DOHH2 (cell line): Measurements from ENCODE around the gene VTI1A.

ENCODE experiments used
- EZH2phosphoT487 ChIP-seq: fragments of 200-600 bp; sonication (generic); IDR thresholded peaks from 2 replicates; pipeline ENCODE4 v1.6.1; 2017; ENCODE audit warnings: borderline replicate concordance, mild to moderate bottlenecking, antibody characterized with exemption, low read length, moderate library complexity, mixed read lengths
- TF ChIP-seq, protein P1 (sequence below): fragments of 200-600 bp; sonication (generic); IDR thresholded peaks from one replicate; pipeline ENCODE4 v1.5.1; 2014; ENCODE audit warnings: antibody characterized with exemption, mild to moderate bottlenecking, low read depth, low read length; ENCODE audit not compliant: poor library complexity, severe bottlenecking

GRCh38 chr10:112553315-112553714 lies 106.3 kb downstream of the VTI1A start:
- TF ChIP-seq, protein P1, sequence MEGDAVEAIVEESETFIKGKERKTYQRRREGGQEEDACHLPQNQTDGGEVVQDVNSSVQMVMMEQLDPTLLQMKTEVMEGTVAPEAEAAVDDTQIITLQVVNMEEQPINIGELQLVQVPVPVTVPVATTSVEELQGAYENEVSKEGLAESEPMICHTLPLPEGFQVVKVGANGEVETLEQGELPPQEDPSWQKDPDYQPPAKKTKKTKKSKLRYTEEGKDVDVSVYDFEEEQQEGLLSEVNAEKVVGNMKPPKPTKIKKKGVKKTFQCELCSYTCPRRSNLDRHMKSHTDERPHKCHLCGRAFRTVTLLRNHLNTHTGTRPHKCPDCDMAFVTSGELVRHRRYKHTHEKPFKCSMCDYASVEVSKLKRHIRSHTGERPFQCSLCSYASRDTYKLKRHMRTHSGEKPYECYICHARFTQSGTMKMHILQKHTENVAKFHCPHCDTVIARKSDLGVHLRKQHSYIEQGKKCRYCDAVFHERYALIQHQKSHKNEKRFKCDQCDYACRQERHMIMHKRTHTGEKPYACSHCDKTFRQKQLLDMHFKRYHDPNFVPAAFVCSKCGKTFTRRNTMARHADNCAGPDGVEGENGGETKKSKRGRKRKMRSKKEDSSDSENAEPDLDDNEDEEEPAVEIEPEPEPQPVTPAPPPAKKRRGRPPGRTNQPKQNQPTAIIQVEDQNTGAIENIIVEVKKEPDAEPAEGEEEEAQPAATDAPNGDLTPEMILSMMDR, result no peak
- TF ChIP-seq EZH2phosphoT487, result no peak
